HG02884 (cell line): ENCODE measurements around the gene PRKAR2B.

Experiments used
- ATAC-seq: cut with Tn5 transposase; IDR thresholded peaks from one replicate; pipeline ENCODE4 v1.9.1; 2021; ENCODE audit warnings: mild to moderate bottlenecking, moderate library complexity; ENCODE audit not compliant: unreplicated experiment

Gene PRKAR2B

DNA sequence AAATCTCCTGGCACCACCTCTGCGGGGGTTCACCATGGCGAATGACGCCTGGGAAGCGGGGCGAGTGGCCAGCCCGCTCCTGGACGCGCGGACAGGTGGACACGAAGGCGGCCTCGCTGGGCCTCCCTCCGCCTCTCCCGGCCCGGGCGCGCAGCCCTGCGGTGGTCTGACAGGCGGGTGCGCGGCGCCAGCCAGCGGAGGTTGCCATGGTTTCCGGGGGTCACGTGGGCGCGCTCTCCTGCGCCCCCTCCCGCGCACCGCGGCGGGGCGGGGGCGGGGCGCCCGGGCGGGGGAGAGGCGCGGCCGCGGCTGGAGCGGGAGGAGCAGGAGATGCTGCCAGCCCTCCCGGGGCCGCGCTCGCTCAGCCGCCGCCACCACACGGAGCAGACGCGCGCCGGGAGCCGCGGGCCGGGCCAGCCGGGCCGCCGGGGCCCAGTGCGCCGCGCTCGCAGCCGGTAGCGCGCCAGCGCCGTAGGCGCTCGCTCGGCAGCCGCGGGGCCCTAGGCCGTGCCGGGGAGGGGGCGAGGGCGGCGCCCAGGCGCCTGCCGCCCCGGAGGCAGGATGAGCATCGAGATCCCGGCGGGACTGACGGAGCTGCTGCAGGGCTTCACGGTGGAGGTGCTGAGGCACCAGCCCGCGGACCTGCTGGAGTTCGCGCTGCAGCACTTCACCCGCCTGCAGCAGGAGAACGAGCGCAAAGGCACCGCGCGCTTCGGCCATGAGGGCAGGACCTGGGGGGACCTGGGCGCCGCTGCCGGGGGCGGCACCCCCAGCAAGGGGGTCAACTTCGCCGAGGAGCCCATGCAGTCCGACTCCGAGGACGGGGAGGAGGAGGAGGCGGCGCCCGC lies at the start of gene PRKAR2B:
TSS of gene PRKAR2B (plus strand) at position 359 of the 848 bp plus-strand sequence. CDS start at position 562, 203 bp downstream.
- peak; percentile 80 for ATAC-seq

- no peak for ATAC-seq
These were observed 49.7 kb upstream of the PRKAR2B start for GRCh38 chr7:106994833-106995232.

- ATAC-seq, result no peak
These were observed 46.8 kb upstream of the PRKAR2B start for GRCh38 chr7:106997487-106998271.

GRCh38 chr7:106999023-106999422 lies 45.5 kb upstream of the PRKAR2B start:
- ATAC-seq, result no peak

DNA sequence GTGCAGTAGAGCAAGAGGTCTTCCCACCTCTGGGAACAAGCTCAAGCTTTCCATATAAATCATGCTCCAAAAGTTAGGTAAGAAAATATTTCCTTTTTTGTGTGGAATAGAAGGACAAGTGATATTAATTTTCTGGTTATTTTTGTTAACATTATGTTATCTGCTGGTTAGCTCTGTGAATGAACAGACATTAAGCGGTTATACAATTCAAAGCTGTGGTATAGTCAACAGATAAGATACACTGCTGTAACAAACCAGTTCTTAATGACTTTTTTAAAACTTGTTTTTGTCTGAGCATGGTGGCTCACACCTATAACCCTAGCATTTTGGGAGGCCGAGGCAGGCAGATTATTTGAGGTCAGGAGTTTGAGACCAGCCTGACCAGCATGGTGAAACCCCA lies 43.0 kb upstream of the PRKAR2B start:
- no peak for ATAC-seq

DNA sequence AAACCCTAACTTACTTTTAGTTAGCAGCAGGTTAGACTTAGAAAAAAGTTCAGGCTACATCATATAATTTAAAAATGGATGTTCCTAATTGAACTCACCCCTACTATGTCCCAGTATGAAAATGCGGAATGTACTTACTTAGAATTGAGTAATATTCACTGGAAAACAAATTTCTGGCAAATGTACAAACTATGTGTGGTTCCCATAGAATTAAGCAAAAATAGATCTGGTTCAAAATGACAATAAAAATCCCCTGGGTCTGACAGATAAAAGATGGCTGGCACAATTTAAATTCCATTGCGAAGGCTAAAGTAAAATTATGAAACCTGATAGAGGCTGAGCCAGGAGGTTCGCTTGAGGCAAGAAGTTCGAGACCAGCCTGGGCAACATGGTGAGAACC lies 42.4 kb upstream of the PRKAR2B start:
- no peak for ATAC-seq

GRCh38 chr7:107002529-107002998 lies 41.9 kb upstream of the PRKAR2B start:
- ATAC-seq, result no peak

DNA sequence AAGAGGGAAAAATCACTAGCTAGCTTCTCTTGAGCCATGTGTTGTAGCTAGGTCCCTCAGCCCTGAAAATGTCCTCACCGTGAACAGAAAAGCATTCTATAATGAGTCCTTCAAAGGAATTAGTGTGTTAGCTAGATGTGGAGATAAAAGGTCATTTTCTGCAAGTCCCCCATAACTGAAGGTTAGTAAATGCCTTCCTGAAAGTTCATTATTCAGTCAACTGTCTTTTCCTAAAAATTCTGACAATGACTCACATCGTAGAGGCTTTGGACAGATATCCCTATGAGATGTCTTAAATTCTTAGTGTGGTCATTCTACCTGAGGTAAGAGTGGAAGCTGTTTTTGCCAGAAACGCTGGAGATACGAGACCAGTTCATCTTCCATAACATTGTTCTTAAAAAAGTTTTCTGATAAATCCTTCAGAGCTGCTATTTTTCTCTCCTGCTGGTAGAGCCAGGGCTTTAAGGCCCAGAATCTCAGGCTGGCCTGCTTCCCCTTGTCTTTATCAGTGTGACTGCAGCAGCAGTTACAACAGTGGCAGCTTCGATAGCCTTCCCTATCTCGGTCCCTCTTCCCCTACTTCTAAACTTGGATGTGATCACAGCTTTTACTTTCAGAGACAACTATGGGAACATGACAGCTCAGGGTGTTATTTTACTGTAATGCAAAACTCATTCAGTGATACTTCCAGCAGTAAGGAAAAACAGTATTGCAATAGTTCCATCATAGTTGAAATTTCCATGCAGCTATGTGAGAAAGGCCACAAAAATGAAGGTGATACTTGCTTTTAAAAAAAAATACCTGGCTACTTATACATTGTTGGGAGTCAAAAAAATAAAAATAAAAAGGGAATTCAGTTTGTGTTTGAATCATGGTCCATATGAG lies 37.3 kb upstream of the PRKAR2B start:
- ATAC-seq, result no peak

DNA sequence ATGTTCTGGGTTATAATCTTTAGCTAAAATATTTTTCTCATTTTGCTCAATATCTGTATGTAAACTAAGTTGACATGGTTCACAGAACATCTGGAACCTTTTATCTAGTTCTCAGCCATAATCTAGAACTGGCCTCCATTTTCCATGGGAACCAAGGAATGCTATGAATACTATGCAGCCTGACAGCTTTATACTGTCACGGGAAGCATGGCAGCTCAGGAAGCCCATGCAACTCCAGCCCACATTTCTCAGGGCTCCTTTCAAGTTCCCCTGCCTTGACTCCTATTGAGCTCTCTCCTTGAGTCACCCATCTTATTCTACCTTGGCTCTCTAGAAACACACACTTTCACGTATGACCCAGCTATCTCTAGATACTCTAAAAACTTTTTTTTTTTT lies 36.6 kb upstream of the PRKAR2B start:
- no peak for ATAC-seq

- ATAC-seq, result no peak
These were observed 34.7 kb upstream of the PRKAR2B start for GRCh38 chr7:107009846-107010203.

DNA sequence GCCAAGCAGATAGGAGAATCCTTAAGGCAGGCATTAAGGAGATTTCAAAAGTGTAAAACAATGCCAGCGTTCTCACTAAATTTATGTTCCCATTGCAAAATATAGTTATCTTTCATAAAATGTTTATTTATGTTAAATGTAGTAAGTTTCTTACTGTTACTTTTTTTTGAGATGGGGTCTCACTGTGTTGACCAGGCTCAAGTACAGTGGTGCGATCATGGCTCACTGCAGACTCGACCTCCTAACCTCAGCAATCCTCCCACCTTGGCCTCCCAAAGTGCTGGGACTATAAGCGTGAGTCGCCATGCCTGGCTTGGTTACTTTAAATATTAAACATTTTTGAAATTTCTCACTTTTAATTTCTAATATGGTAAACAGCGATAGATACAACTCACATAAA lies 31.8 kb upstream of the PRKAR2B start:
- no peak for ATAC-seq

GRCh38 chr7:107014387-107015023 lies 30.0 kb upstream of the PRKAR2B start:
- ATAC-seq, result no peak

DNA sequence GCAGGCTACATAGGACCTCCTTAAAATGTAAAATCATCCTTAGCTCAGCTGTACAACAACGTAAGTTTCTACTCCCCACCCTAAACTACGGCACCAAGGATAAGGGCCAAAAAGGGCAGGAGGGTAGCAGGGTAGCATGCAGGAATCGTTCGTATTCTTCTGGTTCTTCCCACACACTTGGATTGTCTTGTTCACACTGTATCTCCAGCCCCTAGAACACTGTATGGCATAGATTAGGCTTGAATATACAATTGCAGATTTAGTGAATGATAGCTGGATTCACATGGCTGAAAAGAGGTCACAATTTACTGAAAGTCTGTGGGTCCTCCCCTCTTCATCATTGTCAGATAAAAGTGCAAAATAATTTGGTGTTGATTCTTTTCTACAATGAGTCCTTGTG lies 28.2 kb upstream of the PRKAR2B start:
- no peak for ATAC-seq

GRCh38 chr7:107017965-107018719 lies 26.4 kb upstream of the PRKAR2B start:
- ATAC-seq, result no peak

DNA sequence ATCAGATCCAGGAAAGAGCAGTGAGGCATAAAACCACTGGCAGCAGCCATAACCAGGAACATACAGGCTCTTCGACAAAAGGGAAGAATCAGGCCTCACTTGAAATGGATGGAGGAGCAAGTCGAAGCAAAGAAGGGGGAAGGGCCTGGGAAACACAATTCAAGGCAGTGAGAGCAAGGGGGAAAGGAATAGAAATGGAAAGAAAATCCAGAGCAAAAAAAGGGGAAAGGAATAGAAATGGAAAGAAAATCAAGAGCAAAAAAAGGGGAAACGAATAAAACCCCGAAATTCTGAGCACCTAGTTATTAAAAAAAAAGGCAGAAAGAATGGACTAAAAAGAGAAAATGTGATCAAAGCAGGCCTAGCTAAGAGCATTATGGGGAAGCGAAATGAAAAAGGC lies 24.1 kb upstream of the PRKAR2B start:
- no peak for ATAC-seq

- no peak for ATAC-seq
These were observed 22.9 kb upstream of the PRKAR2B start for GRCh38 chr7:107021600-107021999.

GRCh38 chr7:107023522-107024151 lies 20.9 kb upstream of the PRKAR2B start:
- no peak for ATAC-seq

GRCh38 chr7:107024906-107025305 lies 19.6 kb upstream of the PRKAR2B start:
- ATAC-seq, result no peak

GRCh38 chr7:107025449-107026103 lies 18.9 kb upstream of the PRKAR2B start:
- no peak for ATAC-seq
